Ovary (tissue), 9 donors: ENCODE results near the gene ARHGAP22. TPM values are rescaled to one million over a fixed set of nuclear protein-coding genes. Genes with fewer than 3 reads are reported as not detected.

Experiments
- DNase-seq, 5 donors: peaks; one replicate each; pipeline ENCODE4 v3.0.0-alpha.2; 2019 to 2020
- H3K27ac ChIP-seq, 2 donors: fragments of 200-600 bp; one replicate each; pipeline versions ENCODE4 v1.5.1 to v1.8.0; 2019 to 2022
- H3K27me3 ChIP-seq: fragments of 200-600 bp; one replicate; pipeline ENCODE4 v1.8.0; 2022
- H3K36me3 ChIP-seq: fragments of 200-600 bp; sonication (generic); one replicate; pipeline ENCODE4 v1.5.1; 2019
- H3K4me1 ChIP-seq: one replicate; pipeline ENCODE4 v1.8.1; 2013; ENCODE audit warnings: mild to moderate bottlenecking, moderate library complexity; ENCODE audit not compliant: insufficient read depth
- H3K4me3 ChIP-seq: fragments of 200-600 bp; sonication (generic); one replicate; pipeline ENCODE4 v1.5.1; 2017
- H3K9me3 ChIP-seq, 2 donors: fragments of 200-600 bp in 1 of 2; sonication (generic) in 1 of 2; one replicate each; pipeline versions ENCODE4 v1.5.1 to v1.8.1; 2013 to 2019; ENCODE audit warnings: mild to moderate bottlenecking in 1 of 2, moderate library complexity in 1 of 2
- CTCF ChIP-seq, 3 donors: fragments of 450-650 bp in 2 of 3; fragments of 200-600 bp in 1 of 3; IDR thresholded peaks; one replicate each; pipeline versions ENCODE4 v1.5.1 to v1.8.0; 2016 to 2022; ENCODE audit warnings: antibody characterized with exemption in 3 of 3, mild to moderate bottlenecking in 1 of 3
- EP300 ChIP-seq: sonication (generic); formaldehyde crosslinking; IDR thresholded peaks from one replicate; pipeline ENCODE4 v1.6.1; 2017; ENCODE audit warnings: antibody characterized with exemption
- POLR2A ChIP-seq: fragments of 450-650 bp; IDR thresholded peaks from one replicate; pipeline ENCODE4 v1.6.1; 2017; ENCODE audit warnings: antibody characterized with exemption, mild to moderate bottlenecking, moderate library complexity
- WGBS, 3 donors: extraction: QIAGEN DNeasy Blood & Tissue Kit in 1 of 3; methylation state at CpG; one replicate each; pipeline versions ENCODE4 v1.1.5 to v1.1.7; 2013 to 2017; 5-methylcytosine and 5-hydroxymethylcytosine counted together
- intact Hi-C, 4 donors: fragments of 100-400 bp; cut with DNase I; formaldehyde crosslinking; loops; one replicate each; pipeline versions ENCODE4 v1.11.0 to v1.15.1; 2022 to 2023
- polyA plus RNA-seq, 2 donors: library from polyadenylated mRNA; stranded (reverse); fragments of 200-250 nt in 1 of 2; fragments of 350-450 nt in 1 of 2; fragmentation: Illumina TruSeq in 1 of 2; extraction: RNeasy Lipid Tissue Mini Kit (QIAGEN cat#74804) in 1 of 2; gene quantifications; one replicate each; pipeline ENCODE4 v1.2.3, GENCODE V29; 2013 to 2014
- total RNA-seq, 7 donors: library from RNA; depleted of rRNA in 2 of 7; stranded (reverse); fragments of >200 nt in 2 of 7; fragmentation: NEBNext Ultra II Directional in 3 of 7; extraction: Animal tissue kit (Norgen Biotek cat#: 25700) in 3 of 7; gene quantifications; one replicate each; pipeline versions ENCODE4 v1.1.0 to v1.2.4, GENCODE V29; 2016 to 2023
- donor health status: DM: no; HTN: no; CAD: no; lungs with moderate emphysema.
- donor health status: DM: no; HTN: no; CAD: no.
- donor health status: Bipolar disorder and iron deficiency.
- donor health status: DM: yes; HTN: yes; CAD: no.
- donor health status: DM: no; HTN: no; CAD: no.
- donor health status: DM: yes; HTN: yes; CAD: no.

Gene ARHGAP22
- total and polyA plus RNA-seq, 9 donors = 3.9 to 14.3 (median 5.7) TPM

- intact Hi-C loops = loop anchor here in 1 of 4 donors (10.0 kb wide), 1 partner anchor 99 kb away; no protein-coding TSS in a partner anchor
- WGBS, 3 donors = 86 to 88% (median 87%) methylated on average over 9 of the region's 9 CpGs
- no peak for DNase-seq
- no peak overlapping the region for H3K27ac ChIP-seq
- H3K4me1 ChIP-seq = peaks cover 2% of the 10 kb centered on the region
- no peaks in the 10 kb centered on the region for H3K9me3 ChIP-seq
- no peaks in the 10 kb centered on the region for H3K36me3 ChIP-seq
- no peaks in the 10 kb centered on the region for H3K27me3 ChIP-seq
- no peak overlapping the region for H3K4me3 ChIP-seq
- TF ChIP-seq POLR2A (no peak), EP300 (no peak), CTCF (IDR thresholded peaks at IDR 0.05) (no peak)
Observed at GRCh38 chr10:48555310-48556042, 49.4 kb downstream of the ARHGAP22 start.

- 49 to 70% (median 69%) methylated on average over 3 of the region's 3 CpGs for WGBS, 3 donors
- Histone ChIP-seq H3K4me1 (peaks cover 2% of the 10 kb centered on the region), H3K9me3 (no peaks in the 10 kb centered on the region), H3K4me3 (no peak overlapping the region), H3K27me3 (no peaks in the 10 kb centered on the region), H3K27ac (no peak overlapping the region), H3K36me3 (no peaks in the 10 kb centered on the region)
- no peak for DNase-seq
- no peak for TF ChIP-seq EP300
- no peak for TF ChIP-seq CTCF (IDR thresholded peaks at IDR 0.05)
- TF ChIP-seq POLR2A = no peak
- intact Hi-C loops = loop anchor here in 3 of 4 donors (5.0 to 10.0 kb wide), 2 partner anchors 100 to 103 kb away; no protein-coding TSS in a partner anchor
Observed at GRCh38 chr10:48554656-48555055, 50.2 kb downstream of the ARHGAP22 start.

- H3K4me1 ChIP-seq = peaks cover 2% of the 10 kb centered on the region
- intact Hi-C loops = loop anchor here in 3 of 4 donors (5.0 to 10.0 kb wide), 2 partner anchors 101 to 103 kb away; no protein-coding TSS in a partner anchor
- H3K27me3 ChIP-seq = no peaks in the 10 kb centered on the region
- H3K4me3 ChIP-seq = no peak overlapping the region
- DNase-seq = no peak
- H3K27ac ChIP-seq = no peak overlapping the region
- no peak for TF ChIP-seq POLR2A
- TF ChIP-seq CTCF (IDR thresholded peaks at IDR 0.05) = no peak
- no peak for TF ChIP-seq EP300
- no peaks in the 10 kb centered on the region for H3K9me3 ChIP-seq
- H3K36me3 ChIP-seq = no peaks in the 10 kb centered on the region
- 73 to 90% (median 88%) methylated on average over 3 of the region's 3 CpGs for WGBS, 3 donors
Observed at GRCh38 chr10:48554246-48554645, 50.6 kb downstream of the ARHGAP22 start.

- peaks cover 2% of the 10 kb centered on the region for H3K4me1 ChIP-seq
- no peaks in the 10 kb centered on the region for H3K27me3 ChIP-seq
- no peaks in the 10 kb centered on the region for H3K36me3 ChIP-seq
- DNase-seq = no peak
- H3K4me3 ChIP-seq = no peak overlapping the region
- TF ChIP-seq CTCF (IDR thresholded peaks at IDR 0.05) = no peak
- TF ChIP-seq EP300 = no peak
- no peak for TF ChIP-seq POLR2A
- 77 to 87% (median 83%) methylated on average over 13 of the region's 13 CpGs for WGBS, 3 donors
- no peak overlapping the region for H3K27ac ChIP-seq
- intact Hi-C loops = loop anchor here (1.0 to 10.0 kb wide), 3 partner anchors 102 to 104 kb away; no protein-coding TSS in a partner anchor
- H3K9me3 ChIP-seq = no peaks in the 10 kb centered on the region
Observed at GRCh38 chr10:48552946-48553564, 51.8 kb downstream of the ARHGAP22 start.
